HG03521 (cell line): ENCODE data around the gene SOCS3.
"Not testable (repeated sequence)": the region's sequence is repeated elsewhere in the genome, so short reads cannot be mapped to it uniquely, and the experiment has no call there.

Experiments
- ATAC-seq: cut with Tn5 transposase; IDR thresholded peaks from one replicate; pipeline ENCODE4 v1.9.1; 2021; ENCODE audit warnings: mild to moderate bottlenecking, moderate library complexity; ENCODE audit not compliant: unreplicated experiment

The SOCS3 gene

GRCh38 chr17:78313735-78314648 is 45.9 kb downstream of the SOCS3 start:
- ATAC-seq, result no peak

- ATAC-seq, result not testable (repeated sequence)
Observed at GRCh38 chr17:78309659-78310255, 50.1 kb downstream of the SOCS3 start.

GRCh38 chr17:78307887-78308638 is 51.8 kb downstream of the SOCS3 start:
- ATAC-seq, result no peak

- ATAC-seq, result no peak
Observed at GRCh38 chr17:78306913-78307312, 53.0 kb downstream of the SOCS3 start.
